GM12865 (cell line): ENCODE data around the gene TRNP1.
"Not testable (repeated sequence)": the region's sequence is repeated elsewhere in the genome, so short reads cannot be mapped to it uniquely, and the experiment has no call there.

Source experiments
- DNase-seq: peaks from one replicate; pipeline ENCODE4 v3.0.0; 2010; ENCODE audit warnings: low read depth
- H3K4me3 ChIP-seq: 2 replicates; pipeline ENCODE4 v1.5.1; 2011; ENCODE audit warnings: mild to moderate bottlenecking, low read depth, low read length, control low read depth
- CTCF ChIP-seq: IDR thresholded peaks from 2 replicates; pipeline ENCODE4 v1.5.1; 2011; ENCODE audit warnings: low read length, control low read depth, low read depth, inconsistent platforms; ENCODE audit not compliant: insufficient read depth; ENCODE audit errors: missing control alignments

TRNP1 gene

GRCh38 chr1:26993237-26994019, at the start of gene TRNP1:
TSS of gene TRNP1 (plus strand) at chr1:26993692. CDS start at chr1:26993787, 95 bp downstream.
- no peak for TF ChIP-seq CTCF
- DNase-seq = peak; percentile 72
- H3K4me3 ChIP-seq = peak within 1 kb of the TSS; percentile 41

GRCh38 chr1:26945138-26945537, 48.4 kb upstream of the TRNP1 start:
- H3K4me3 ChIP-seq = no peak overlapping the region

GRCh38 chr1:26945728-26946127, 47.8 kb upstream of the TRNP1 start:
- no peak overlapping the region for H3K4me3 ChIP-seq
- no peak for TF ChIP-seq CTCF
- no peak for DNase-seq

More at GRCh38 chr1:26945138-26945537, 48.4 kb upstream of the TRNP1 start:
- no peak for TF ChIP-seq CTCF
- no peak for DNase-seq

- no peak overlapping the region for H3K4me3 ChIP-seq
- no peak for TF ChIP-seq CTCF
- DNase-seq = no peak
These were observed 47.2 kb upstream of the TRNP1 start for GRCh38 chr1:26946270-26946669.

GRCh38 chr1:26948725-26949057, 44.8 kb upstream of the TRNP1 start:
- DNase-seq, H3K4me3 ChIP-seq: not testable (repeated sequence)

GRCh38 chr1:26949266-26949925, 44.1 kb upstream of the TRNP1 start:
- no peak overlapping the region for H3K4me3 ChIP-seq
- DNase-seq = no peak
- TF ChIP-seq CTCF = no peak

GRCh38 chr1:26949926-26950319, 43.6 kb upstream of the TRNP1 start:
- no peak for TF ChIP-seq CTCF
- no peak overlapping the region for H3K4me3 ChIP-seq
- no peak for DNase-seq
